Gastroesophageal sphincter (tissue), 3 donors: ENCODE data around the gene NSFL1C.

Source experiments
- POLR2A ChIP-seq, 2 donors: fragments of 450-650 bp; IDR thresholded peaks; one replicate each; pipeline ENCODE4 v1.6.1; 2017; ENCODE audit warnings: antibody characterized with exemption in 2 of 2, mild to moderate bottlenecking in 2 of 2, moderate library complexity in 1 of 2
- TF ChIP-seq, protein P1 (sequence below), 4 experiments: fragments of 200-600 bp in 2 of 4; fragments of 450-650 bp in 2 of 4; sonication (generic) in 1 of 4; IDR thresholded peaks; one replicate each; pipeline ENCODE4 v1.5.1; 2017 to 2019; ENCODE audit warnings: antibody characterized with exemption in 4 of 4, mild to moderate bottlenecking in 2 of 4, moderate library complexity in 2 of 4

DNA sequence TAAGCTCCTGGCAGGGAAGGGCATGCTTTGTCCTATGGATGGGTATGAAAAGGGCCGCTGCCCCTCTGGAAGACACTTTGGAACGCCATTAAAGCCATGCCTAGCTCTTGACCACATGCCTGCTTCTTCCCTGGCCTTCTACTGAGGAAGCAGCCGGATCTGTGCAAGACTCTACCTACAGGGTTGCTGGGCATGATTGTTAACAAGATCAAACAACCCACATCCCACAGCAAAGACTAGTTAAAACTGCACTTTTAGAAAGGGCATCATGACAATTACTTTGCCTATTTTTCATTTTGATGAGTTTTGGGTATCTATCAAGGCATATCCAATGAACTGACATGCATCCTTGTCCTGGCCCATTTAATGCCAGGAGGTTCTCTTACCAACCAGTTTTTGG is 25.5 kb downstream of the NSFL1C start:
- TF ChIP-seq, protein P1, sequence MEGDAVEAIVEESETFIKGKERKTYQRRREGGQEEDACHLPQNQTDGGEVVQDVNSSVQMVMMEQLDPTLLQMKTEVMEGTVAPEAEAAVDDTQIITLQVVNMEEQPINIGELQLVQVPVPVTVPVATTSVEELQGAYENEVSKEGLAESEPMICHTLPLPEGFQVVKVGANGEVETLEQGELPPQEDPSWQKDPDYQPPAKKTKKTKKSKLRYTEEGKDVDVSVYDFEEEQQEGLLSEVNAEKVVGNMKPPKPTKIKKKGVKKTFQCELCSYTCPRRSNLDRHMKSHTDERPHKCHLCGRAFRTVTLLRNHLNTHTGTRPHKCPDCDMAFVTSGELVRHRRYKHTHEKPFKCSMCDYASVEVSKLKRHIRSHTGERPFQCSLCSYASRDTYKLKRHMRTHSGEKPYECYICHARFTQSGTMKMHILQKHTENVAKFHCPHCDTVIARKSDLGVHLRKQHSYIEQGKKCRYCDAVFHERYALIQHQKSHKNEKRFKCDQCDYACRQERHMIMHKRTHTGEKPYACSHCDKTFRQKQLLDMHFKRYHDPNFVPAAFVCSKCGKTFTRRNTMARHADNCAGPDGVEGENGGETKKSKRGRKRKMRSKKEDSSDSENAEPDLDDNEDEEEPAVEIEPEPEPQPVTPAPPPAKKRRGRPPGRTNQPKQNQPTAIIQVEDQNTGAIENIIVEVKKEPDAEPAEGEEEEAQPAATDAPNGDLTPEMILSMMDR (IDR thresholded peaks at IDR 0.05), result no peak
- no peak for TF ChIP-seq POLR2A (IDR thresholded peaks at IDR 0.05)
